Vagina (tissue), 2 donors: Measurements from ENCODE around the gene ZNF235. TPM values are rescaled to one million over a fixed set of nuclear protein-coding genes. Genes with fewer than 3 reads are reported as not detected.

Experiments
- DNase-seq, 2 donors: peaks; one replicate each; pipeline ENCODE4 v3.0.0-alpha.2; 2017; ENCODE audit errors: extremely low spot score in 2 of 2
- H3K27ac ChIP-seq: fragments of 200-600 bp; sonication (generic); one replicate; pipeline ENCODE4 v1.5.1; 2019
- H3K27me3 ChIP-seq: fragments of 200-600 bp; sonication (generic); one replicate; pipeline ENCODE4 v1.5.1; 2019
- H3K36me3 ChIP-seq, 2 donors: fragments of 200-600 bp; sonication (generic); one replicate each; pipeline ENCODE4 v1.5.1; 2017 to 2019
- H3K4me1 ChIP-seq: fragments of 200-600 bp; sonication (generic); one replicate; pipeline ENCODE4 v1.5.1; 2019
- H3K4me3 ChIP-seq, 2 donors: fragments of 200-600 bp; sonication (generic); 1 replicate in 1 of 2; 2 replicates in 1 of 2; pipeline ENCODE4 v1.5.1; 2016 to 2019
- H3K9me3 ChIP-seq: fragments of 200-600 bp; sonication (generic); one replicate; pipeline ENCODE4 v1.5.1; 2019
- POLR2A ChIP-seq, 2 donors: fragments of 450-650 bp; IDR thresholded peaks; one replicate each; pipeline ENCODE4 v1.6.1; 2017; ENCODE audit warnings: antibody characterized with exemption in 2 of 2, mild to moderate bottlenecking in 2 of 2, moderate library complexity in 2 of 2
- POLR2AphosphoS5 ChIP-seq, 2 donors: sonication (generic); formaldehyde crosslinking; IDR thresholded peaks; one replicate each; pipeline ENCODE4 v1.9.0; 2017; ENCODE audit warnings: antibody characterized with exemption in 2 of 2, mild to moderate bottlenecking in 2 of 2, low read depth in 1 of 2; ENCODE audit not compliant: insufficient read depth in 1 of 2
- intact Hi-C: fragments of 100-400 bp; cut with DNase I; formaldehyde crosslinking; loops from one replicate; pipeline ENCODE4 v1.15.1; 2023
- total RNA-seq: library from RNA; depleted of rRNA; stranded (reverse); fragments of >200 nt; gene quantifications from one replicate; pipeline ENCODE4 v1.2.3, GENCODE V29; 2016
- TF ChIP-seq, protein P1 (sequence below), 3 experiments: fragments of 450-650 bp in 2 of 3; fragments of 200-600 bp in 1 of 3; sonication (generic) in 1 of 3; IDR thresholded peaks; one replicate each; pipeline ENCODE4 v1.5.1; 2017 to 2019; ENCODE audit warnings: antibody characterized with exemption in 3 of 3, mild to moderate bottlenecking in 2 of 3, moderate library complexity in 2 of 3

Gene ZNF235
- total RNA-seq, 1 donor from 2014 or later: 5.9 TPM

DNA sequence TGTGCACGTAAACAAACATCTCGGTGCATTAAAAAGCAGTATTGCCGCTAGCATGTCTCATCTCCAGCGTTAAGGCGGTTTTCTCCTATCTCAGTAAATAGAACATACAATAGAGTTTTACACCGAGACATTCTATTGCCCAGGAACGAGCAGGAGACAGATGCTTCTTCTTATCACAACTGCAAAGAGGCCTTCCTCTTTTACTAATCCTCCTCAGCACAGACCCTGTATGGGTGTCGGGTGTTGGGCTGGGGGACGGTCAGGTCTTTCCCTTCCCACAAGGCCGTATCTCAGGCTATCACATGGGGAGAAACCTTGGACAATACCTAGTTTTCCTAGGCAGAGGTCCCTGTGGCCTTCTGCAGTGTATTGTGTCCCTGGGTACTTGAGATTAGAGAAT lies 23.9 kb downstream of the ZNF235 start:
- no peak overlapping the region for H3K27ac ChIP-seq
- intact Hi-C loops: no loop called here
- peaks cover 0 to 7% of the 10 kb centered on the region in 2 donors for H3K36me3 ChIP-seq
- TF ChIP-seq POLR2A (IDR thresholded peaks at IDR 0.05) (no peak), POLR2AphosphoS5 (IDR thresholded peaks at IDR 0.05; ENCODE audit: insufficient read depth in 1 of 2, low read depth in 1 of 2) (no peak)
- TF ChIP-seq, protein P1, sequence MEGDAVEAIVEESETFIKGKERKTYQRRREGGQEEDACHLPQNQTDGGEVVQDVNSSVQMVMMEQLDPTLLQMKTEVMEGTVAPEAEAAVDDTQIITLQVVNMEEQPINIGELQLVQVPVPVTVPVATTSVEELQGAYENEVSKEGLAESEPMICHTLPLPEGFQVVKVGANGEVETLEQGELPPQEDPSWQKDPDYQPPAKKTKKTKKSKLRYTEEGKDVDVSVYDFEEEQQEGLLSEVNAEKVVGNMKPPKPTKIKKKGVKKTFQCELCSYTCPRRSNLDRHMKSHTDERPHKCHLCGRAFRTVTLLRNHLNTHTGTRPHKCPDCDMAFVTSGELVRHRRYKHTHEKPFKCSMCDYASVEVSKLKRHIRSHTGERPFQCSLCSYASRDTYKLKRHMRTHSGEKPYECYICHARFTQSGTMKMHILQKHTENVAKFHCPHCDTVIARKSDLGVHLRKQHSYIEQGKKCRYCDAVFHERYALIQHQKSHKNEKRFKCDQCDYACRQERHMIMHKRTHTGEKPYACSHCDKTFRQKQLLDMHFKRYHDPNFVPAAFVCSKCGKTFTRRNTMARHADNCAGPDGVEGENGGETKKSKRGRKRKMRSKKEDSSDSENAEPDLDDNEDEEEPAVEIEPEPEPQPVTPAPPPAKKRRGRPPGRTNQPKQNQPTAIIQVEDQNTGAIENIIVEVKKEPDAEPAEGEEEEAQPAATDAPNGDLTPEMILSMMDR (IDR thresholded peaks at IDR 0.05): no peak
- peaks cover 25% of the 10 kb centered on the region for H3K9me3 ChIP-seq
- no peak for DNase-seq
- H3K27me3 ChIP-seq: no peaks in the 10 kb centered on the region
- no peaks in the 10 kb centered on the region for H3K4me1 ChIP-seq
- H3K4me3 ChIP-seq: no peak overlapping the region

DNA sequence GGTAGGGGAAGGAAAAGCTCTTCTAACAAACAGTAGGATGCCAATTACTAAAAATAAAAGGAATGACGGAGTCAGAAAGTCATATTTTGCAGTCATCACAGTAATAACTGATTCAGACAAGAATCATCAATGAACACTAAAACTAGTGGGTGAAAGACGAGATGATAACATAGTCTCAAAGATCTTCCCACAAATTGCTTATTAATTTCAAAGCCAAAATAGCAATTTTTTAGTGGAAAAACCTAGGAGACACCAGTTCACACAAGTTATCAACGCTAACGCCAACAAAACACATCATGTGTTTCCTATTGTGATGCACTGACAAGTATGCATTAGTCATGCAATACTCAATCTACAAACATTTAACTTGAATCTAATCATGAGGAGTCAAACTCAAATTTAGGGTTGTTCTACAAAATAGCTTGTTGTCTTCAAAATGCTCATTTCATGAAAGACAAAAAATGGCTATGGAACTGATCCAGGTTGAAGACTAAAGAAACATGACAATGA lies 26.6 kb downstream of the ZNF235 start:
- Histone ChIP-seq H3K4me1 (no peaks in the 10 kb centered on the region), H3K4me3 (no peak overlapping the region), H3K36me3 (peaks cover 0 to 7% of the 10 kb centered on the region in 2 donors), H3K27me3 (no peaks in the 10 kb centered on the region), H3K9me3 (peaks cover 23% of the 10 kb centered on the region), H3K27ac (no peak overlapping the region)
- intact Hi-C loops: no loop called here
- TF ChIP-seq, protein P1 (IDR thresholded peaks at IDR 0.05): no peak
- TF ChIP-seq POLR2A (IDR thresholded peaks at IDR 0.05) (no peak), POLR2AphosphoS5 (IDR thresholded peaks at IDR 0.05; ENCODE audit: insufficient read depth in 1 of 2, low read depth in 1 of 2) (no peak)
- no peak for DNase-seq

DNA sequence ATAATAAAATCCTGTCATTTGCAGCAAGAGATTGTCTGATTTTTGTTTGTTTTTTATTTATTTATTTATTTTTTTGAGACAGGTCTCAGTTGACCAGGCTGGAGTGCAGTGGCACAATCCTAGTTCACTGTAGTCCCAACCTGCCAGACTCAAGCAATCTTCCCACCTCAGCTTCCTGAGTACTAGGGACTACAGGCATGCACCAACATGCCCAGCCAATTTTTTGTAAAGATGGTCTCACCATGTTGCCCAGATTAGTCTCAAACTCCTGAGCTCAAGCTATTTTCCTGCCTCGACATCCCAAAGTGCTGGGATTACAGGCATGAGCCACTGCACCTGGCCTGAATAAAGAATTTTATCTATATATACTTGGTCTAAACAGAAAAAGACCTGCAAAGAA lies 27.5 kb downstream of the ZNF235 start:
- no peaks in the 10 kb centered on the region for H3K27me3 ChIP-seq
- TF ChIP-seq POLR2A (IDR thresholded peaks at IDR 0.05) (no peak), POLR2AphosphoS5 (IDR thresholded peaks at IDR 0.05; ENCODE audit: insufficient read depth in 1 of 2, low read depth in 1 of 2) (no peak)
- TF ChIP-seq, protein P1 (IDR thresholded peaks at IDR 0.05): no peak
- H3K4me3 ChIP-seq: no peak overlapping the region
- peaks cover 20% of the 10 kb centered on the region for H3K9me3 ChIP-seq
- peaks cover 0 to 7% of the 10 kb centered on the region in 2 donors for H3K36me3 ChIP-seq
- no peaks in the 10 kb centered on the region for H3K4me1 ChIP-seq
- intact Hi-C loops: no loop called here
- no peak overlapping the region for H3K27ac ChIP-seq
- no peak for DNase-seq

DNA sequence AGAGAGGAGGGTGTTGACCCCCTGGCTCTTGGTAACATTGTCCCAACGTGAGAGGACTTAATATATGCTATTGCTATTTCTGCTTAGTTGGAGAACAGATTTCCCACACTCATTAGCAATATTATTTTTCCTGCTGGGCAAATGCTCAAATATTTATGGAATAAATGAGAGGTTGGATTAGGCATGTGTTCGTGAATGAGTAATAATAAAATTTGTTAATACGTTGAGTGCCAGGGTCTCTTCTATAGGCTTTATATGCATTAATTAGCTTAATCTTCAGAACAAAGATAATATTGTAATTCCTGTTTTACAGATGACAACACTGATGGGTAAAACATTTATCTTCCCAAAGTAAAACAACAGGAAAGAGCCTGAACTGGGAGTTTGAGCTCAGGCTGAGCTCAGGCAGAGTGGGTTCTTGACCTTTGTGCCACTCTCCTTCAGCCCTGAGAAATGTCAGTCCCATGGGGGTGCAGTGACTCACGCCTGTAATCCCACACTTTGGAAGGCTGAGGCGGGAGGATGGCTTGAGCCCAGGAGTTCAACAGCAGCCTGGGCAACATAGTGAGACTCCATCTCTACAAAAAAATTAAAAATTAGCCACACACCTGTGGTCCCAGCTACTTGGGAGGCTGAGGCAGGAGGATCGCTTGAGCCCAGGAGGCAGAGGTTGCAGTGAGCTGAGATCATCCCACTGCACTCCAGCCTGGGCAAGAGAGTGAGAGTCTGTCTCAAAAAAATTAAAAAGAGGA lies 44.0 kb downstream of the ZNF235 start:
- intact Hi-C loops: no loop called here
- Histone ChIP-seq H3K27ac (no peak overlapping the region), H3K27me3 (no peaks in the 10 kb centered on the region), H3K9me3 (peaks cover 16% of the 10 kb centered on the region), H3K4me3 (no peak overlapping the region), H3K4me1 (no peaks in the 10 kb centered on the region), H3K36me3 (no peaks in the 10 kb centered on the region)
- TF ChIP-seq, protein P1 (IDR thresholded peaks at IDR 0.05): no peak
- TF ChIP-seq POLR2A (IDR thresholded peaks at IDR 0.05): no peak
- no peak for TF ChIP-seq POLR2AphosphoS5 (IDR thresholded peaks at IDR 0.05; ENCODE audit: insufficient read depth in 1 of 2, low read depth in 1 of 2)
- no peak for DNase-seq

DNA sequence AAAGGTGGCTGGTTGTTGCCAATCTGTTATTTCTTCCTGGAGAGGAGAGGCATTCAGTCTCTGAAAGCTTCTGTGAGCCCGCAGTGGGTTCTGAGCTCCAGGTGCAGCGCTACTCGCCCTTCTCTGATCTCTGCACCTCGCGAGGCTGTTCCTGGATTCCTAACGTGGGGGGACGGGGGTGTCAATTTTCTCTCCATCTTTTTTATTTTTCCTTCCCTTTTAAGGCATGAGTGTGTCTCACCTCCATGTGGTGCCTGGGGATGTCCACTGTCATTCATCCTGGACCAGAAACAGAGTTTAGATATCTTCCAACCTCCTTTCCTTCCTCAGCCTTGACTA lies 44.5 kb downstream of the ZNF235 start:
- H3K27ac ChIP-seq: no peak overlapping the region
- no peak for DNase-seq
- no peaks in the 10 kb centered on the region for H3K4me1 ChIP-seq
- peaks cover 16% of the 10 kb centered on the region for H3K9me3 ChIP-seq
- no peaks in the 10 kb centered on the region for H3K27me3 ChIP-seq
- H3K4me3 ChIP-seq: peak overlapping the region in 1 of 2 donors; percentile 29
- TF ChIP-seq POLR2AphosphoS5 (IDR thresholded peaks at IDR 0.05; ENCODE audit: insufficient read depth in 1 of 2, low read depth in 1 of 2) (no peak), POLR2A (IDR thresholded peaks at IDR 0.05) (no peak)
- TF ChIP-seq, protein P1 (IDR thresholded peaks at IDR 0.05): no peak
- intact Hi-C loops: no loop called here
- no peaks in the 10 kb centered on the region for H3K36me3 ChIP-seq
